GM19043 (cell line): ENCODE measurements around the gene ATXN7L1.
"Not testable (repeated sequence)": the region's sequence is repeated elsewhere in the genome, so short reads cannot be mapped to it uniquely, and the experiment has no call there.

Experiments used
- ATAC-seq: cut with Tn5 transposase; IDR thresholded peaks from one replicate; pipeline ENCODE4 v1.9.1; 2021; ENCODE audit warnings: low read depth; ENCODE audit not compliant: unreplicated experiment

Gene ATXN7L1

DNA sequence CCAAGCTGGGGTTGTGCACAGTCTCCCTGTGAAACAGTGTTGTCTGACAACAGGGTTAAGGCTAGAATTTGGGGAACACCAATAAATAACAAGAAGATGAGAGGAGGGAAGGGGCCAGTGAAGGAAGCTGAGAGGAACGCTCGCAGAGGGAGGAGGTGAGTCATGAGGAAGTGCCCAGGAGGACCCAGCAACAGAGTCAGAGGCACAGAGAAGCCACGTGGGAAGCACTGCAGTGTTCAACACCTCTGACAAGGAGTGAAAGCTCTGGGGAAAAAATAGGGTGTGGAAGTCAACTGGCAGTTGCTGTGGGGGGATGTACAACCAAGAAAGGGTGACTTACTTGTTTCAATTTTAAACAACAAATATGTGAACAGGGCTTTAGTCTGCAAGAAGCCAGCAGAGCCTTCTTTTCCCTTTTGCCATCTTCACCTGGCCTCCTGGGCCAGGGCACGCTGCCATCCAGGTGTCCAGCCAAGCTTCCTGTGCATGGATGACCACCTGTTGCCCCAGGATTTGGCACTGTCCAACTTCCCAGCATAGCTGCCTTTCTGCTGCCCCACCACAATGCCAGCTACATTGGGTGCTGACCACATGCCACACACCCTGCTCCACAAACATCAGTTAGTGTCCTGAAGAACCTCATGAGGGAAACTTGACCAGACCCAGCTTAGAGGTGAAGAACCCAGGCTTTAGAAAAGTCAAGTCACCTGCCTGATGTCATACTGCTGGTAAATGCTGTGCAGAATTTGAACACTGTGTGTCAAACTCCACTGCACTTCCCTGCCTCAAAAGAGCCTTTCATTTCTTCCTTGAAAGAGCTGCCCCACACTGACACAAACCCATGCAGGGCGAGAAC is 69.6 kb downstream of the ATXN7L1 start:
- ATAC-seq = peak; percentile 31

- ATAC-seq = no peak
Measured at GRCh38 chr7:105805447-105806019, 70.9 kb downstream of the ATXN7L1 start.

- ATAC-seq = no peak
Measured at GRCh38 chr7:105803429-105803736, 73.0 kb downstream of the ATXN7L1 start.

- ATAC-seq = no peak
Measured at GRCh38 chr7:105802604-105803428, 73.6 kb downstream of the ATXN7L1 start.

DNA sequence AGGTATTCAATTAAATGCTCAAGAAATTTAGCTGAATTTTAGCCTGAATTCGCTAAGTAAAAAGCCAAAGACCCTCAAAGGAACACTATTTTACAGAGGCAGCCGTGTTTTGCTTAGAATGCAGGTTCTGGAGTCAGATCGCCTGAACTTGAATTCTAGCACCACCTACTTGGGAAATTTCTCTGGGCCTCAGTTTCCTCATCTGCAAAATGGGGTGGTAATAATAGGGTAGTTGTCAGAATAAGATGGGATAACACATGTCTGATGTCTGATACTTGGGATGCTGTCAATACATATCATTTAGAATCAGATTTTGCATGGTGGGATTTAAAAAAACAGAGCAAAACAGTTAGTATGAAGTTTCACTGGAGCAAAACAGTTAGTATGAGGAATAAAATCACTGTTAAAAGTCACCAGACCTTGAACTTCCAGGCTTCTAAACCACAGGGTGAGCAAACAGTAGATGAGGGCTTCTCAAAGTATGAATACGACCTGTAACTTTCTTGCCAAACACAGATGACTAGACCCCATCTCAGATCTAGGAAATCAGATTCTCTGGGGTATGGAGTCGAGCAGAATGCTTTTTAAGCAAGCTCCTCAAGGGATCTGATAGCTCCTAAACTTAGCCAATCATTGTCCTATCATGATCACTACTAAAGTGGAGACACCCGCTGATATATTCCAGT is 75.4 kb downstream of the ATXN7L1 start:
- ATAC-seq = no peak

DNA sequence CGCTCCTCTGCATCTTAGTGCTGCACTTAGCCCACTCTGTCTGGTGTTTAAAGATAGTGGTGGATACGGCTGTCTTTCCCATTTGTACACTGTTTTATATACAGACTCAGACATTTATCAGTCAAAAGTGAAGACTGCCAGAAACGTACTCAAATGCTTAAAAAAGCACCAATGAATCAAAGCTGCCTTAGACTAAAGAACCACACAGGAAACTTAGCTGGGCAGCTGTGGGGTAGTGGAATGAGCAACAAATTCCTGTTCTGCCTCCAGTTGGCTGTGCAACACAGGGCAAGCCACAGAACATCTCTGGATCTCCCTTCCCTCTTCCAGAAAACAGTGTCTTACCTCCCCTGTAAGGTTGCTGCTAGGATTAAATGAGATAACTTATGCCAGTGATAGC is 76.0 kb downstream of the ATXN7L1 start:
- ATAC-seq = no peak

DNA sequence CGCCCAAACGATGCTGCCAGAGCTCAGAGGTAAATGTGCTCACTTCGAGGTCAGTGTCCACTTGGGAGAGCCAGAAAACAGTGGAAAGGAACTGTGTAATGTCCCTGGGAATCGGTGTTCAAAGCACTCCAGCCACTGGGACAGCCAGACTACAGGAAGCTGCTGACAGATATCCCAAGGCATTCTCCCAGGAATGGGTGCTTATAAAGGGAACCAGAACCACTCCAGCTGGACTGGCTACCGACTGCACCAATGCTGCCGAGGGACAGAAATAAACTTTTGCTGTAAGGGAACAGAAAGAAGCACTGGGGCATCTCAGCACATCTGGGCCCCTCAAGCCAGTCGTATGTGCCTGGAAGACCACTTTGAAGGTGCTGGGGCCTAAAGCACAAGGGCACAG is 76.7 kb downstream of the ATXN7L1 start:
- no peak for ATAC-seq

- ATAC-seq = no peak
Measured at GRCh38 chr7:105799006-105799405, 77.4 kb downstream of the ATXN7L1 start.

- no peak for ATAC-seq
Measured at GRCh38 chr7:105797652-105798051, 78.7 kb downstream of the ATXN7L1 start.

DNA sequence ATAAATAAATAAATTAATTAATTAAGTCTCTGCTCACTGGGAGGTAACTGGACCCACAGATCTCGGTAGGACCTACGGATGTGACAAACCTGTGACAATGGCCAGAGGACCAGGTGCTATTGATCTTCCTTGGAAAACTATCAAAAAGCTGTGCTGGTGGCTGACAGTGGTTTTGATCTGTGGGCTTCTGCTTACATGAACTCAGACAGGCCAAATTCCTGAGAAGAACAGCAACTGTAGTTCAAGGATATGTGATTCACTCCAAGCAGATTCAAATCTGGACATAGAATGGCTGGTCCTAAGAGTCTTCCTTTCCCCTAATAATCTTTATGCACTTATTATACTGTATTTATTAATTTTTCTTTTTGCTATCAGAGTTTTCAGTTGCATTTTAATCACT is 80.0 kb downstream of the ATXN7L1 start:
- ATAC-seq = no peak

GRCh38 chr7:105794741-105795729 is 81.4 kb downstream of the ATXN7L1 start:
- no peak for ATAC-seq

GRCh38 chr7:105792488-105793370 is 83.7 kb downstream of the ATXN7L1 start:
- ATAC-seq = no peak

DNA sequence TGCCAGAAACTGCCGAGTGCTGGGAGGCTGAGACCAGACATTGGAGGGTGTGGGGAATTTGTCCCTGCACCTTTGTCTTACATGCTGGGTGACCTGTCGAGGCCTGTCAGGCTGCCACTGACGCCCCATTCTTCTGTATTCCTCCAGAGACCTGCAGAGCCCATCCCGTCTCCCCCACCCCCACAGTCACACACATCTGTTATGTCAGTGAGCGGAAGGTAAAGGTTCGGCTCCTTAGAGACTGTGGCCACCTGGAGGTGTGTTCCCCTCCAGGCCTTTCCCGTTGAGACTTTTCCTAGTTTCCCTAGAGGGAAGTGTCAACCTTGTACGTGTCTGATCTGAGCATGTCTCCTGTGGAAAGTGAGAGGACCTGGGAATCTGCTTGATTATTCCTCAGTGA is 84.5 kb downstream of the ATXN7L1 start:
- ATAC-seq = no peak

GRCh38 chr7:105790996-105791395 is 85.4 kb downstream of the ATXN7L1 start:
- ATAC-seq = no peak

DNA sequence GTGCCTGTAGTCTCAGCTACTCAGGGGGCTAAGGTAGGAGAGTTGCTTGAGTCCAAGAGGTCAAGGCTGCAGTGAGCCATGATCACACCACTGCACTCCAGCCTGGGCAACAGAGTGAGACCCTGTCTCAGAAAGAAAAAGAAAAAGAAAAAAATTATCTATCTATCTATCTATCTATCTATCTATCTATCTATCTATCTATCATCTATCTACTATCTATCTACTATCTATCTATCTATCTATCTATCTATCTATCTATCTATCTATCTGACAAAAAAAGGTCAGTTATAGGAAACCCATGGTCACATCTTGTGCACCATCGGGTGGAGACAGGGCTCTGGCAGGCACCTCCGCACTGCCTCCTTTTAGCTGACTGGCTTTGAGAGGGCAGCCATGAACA is 85.9 kb downstream of the ATXN7L1 start:
- ATAC-seq = not testable (repeated sequence)

DNA sequence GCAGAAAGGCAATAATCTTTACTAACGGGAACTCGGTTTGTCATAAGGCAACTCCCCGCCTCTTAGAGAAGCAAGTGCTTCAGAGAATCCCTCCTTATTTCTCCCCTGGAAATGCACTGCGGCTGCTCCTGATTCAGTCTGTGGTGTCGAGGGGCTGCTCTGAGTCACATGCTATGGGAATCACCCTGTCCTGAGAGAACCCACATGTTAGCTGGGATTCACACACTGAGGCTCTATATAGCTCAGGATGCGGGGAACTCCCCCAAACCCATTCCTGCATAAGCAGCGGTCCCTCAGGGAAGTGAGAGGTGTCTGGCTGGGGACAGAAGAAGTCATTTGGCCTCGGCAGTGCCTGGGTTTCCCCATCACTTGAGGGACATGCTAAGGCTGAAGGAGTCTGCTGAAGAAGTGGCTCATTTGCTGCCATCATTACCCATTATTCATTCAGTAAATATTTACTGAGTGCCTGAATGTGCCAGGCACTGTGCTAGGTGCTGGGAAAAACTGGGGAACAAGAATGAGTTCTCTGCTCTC is 87.5 kb downstream of the ATXN7L1 start:
- no peak for ATAC-seq

GRCh38 chr7:105788356-105788755 is 88.0 kb downstream of the ATXN7L1 start:
- ATAC-seq = no peak

DNA sequence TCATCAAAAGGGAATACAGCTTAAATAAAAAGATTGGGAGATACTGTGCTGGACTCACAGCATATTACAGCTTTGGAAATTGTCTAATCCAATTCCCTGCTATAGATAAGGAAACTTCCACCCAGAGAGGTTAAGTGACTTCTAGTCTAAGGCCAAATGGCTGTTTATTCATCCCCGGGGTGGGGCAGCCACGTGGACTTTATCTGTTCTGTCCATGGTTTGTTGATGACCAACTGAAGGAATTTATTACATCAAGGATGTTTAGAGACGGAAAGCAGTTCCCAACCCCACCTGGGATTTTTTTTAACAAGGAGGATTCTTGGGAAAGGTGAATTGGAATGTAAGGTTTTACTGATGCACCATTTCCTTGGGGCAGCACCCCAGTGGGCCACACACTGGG is 88.6 kb downstream of the ATXN7L1 start:
- no peak for ATAC-seq
